ENCODE data around the gene BACE2.

DNA sequence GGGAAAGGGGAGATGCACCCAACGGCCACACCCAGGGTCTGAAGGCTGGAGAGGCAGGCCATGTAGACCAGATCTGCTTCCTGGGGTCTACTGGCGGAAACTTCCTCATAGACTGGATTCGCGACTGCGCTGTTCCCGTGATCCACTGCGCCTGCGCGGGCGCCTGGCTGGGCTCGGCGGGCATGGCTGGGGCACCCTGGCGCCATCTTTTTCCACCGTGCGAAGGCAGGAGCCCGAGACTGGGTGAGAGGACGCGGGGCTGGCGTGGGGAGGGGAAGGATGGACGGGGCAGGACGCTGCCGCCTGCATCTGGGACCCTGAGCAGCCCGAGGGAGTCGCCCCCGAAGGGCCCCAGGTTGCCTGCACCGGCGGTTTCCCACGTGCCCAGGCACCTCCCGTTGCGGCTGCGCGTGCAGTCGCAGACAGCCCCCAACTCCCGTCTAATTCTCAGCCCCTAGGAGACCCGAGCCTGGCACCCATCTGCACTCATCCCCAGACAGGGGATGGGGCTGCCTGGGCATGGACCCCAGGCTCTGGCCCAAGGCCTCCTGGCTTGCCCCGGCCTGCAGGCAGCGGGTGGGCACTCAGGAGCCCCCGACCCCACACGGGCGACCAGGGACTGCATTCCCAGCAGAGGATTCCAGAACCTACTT is 136.2 kb downstream of the BACE2 start:
- TF ChIP-seq, protein P1, sequence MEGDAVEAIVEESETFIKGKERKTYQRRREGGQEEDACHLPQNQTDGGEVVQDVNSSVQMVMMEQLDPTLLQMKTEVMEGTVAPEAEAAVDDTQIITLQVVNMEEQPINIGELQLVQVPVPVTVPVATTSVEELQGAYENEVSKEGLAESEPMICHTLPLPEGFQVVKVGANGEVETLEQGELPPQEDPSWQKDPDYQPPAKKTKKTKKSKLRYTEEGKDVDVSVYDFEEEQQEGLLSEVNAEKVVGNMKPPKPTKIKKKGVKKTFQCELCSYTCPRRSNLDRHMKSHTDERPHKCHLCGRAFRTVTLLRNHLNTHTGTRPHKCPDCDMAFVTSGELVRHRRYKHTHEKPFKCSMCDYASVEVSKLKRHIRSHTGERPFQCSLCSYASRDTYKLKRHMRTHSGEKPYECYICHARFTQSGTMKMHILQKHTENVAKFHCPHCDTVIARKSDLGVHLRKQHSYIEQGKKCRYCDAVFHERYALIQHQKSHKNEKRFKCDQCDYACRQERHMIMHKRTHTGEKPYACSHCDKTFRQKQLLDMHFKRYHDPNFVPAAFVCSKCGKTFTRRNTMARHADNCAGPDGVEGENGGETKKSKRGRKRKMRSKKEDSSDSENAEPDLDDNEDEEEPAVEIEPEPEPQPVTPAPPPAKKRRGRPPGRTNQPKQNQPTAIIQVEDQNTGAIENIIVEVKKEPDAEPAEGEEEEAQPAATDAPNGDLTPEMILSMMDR (IDR thresholded peaks at IDR 0.05; ENCODE audit: insufficient read depth, low read depth, low read length), result no peak
- no peak for TF ChIP-seq EZH2 (IDR thresholded peaks at IDR 0.05; ENCODE audit: insufficient read depth, low read length)
